GM12891 (cell line): Measurements from ENCODE around the gene MKX.

Experiments used
- DNase-seq: peaks from one replicate; pipeline ENCODE4 v3.0.0; 2011; ENCODE audit warnings: low spot score; ENCODE audit not compliant: insufficient read length
- FAIRE-seq: peaks from 2 replicates; lab custom pipeline; 2011; peaks lifted over from hg19 to GRCh38; lab: Jason Lieb, UNC
- PAX5 ChIP-seq: IDR thresholded peaks from 2 replicates; pipeline ENCODE4 v1.6.1; 2011; ENCODE audit warnings: low read length, moderate library complexity, mild to moderate bottlenecking; ENCODE audit not compliant: insufficient read depth, severe bottlenecking
- POLR2A ChIP-seq: IDR thresholded peaks from 2 replicates; pipeline ENCODE4 v1.6.1; 2011; ENCODE audit warnings: low read depth, low read length, control low read depth
- POLR2AphosphoS5 ChIP-seq: IDR thresholded peaks from 2 replicates; pipeline ENCODE4 v1.6.1; 2011; ENCODE audit warnings: low read depth, low read length, control low read depth
- POU2F2 ChIP-seq: IDR thresholded peaks from 2 replicates; pipeline ENCODE4 v1.6.1; 2011; ENCODE audit warnings: low read depth, mild to moderate bottlenecking, control low read depth, low read length, moderate library complexity
- SPI1 ChIP-seq: IDR thresholded peaks from 2 replicates; pipeline ENCODE4 v1.6.1; 2011; ENCODE audit warnings: low read depth, low read length, control low read depth
- TAF1 ChIP-seq: IDR thresholded peaks from 2 replicates; pipeline ENCODE4 v1.6.1; 2011; ENCODE audit warnings: low read depth, low read length, control low read depth

The MKX gene

GRCh38 chr10:27742195-27743011, 3.2 kb downstream of the MKX start:
- DNase-seq (peak; percentile 69), FAIRE-seq (peak; percentile 86)
- TF ChIP-seq SPI1, result no peak
- no peak for TF ChIP-seq PAX5
- TF ChIP-seq POLR2AphosphoS5, result no peak
- TF ChIP-seq TAF1, result no peak
- TF ChIP-seq POU2F2, result no peak
- TF ChIP-seq POLR2A, result no peak

GRCh38 chr10:27741173-27742091, 4.2 kb downstream of the MKX start:
- FAIRE-seq, result no peak
- DNase-seq, result peak; percentile 1

GRCh38 chr10:27736396-27736795, 9.2 kb downstream of the MKX start:
- TF ChIP-seq TAF1 (no peak), POU2F2 (no peak), PAX5 (no peak), POLR2A (no peak), SPI1 (no peak), POLR2AphosphoS5 (no peak)
- FAIRE-seq, result no peak
- no peak for DNase-seq

More at GRCh38 chr10:27741173-27742091, 4.2 kb downstream of the MKX start:
- TF ChIP-seq TAF1, result no peak
- no peak for TF ChIP-seq POU2F2
- no peak for TF ChIP-seq PAX5
- no peak for TF ChIP-seq POLR2A
- no peak for TF ChIP-seq POLR2AphosphoS5

- DNase-seq (no peak), FAIRE-seq (no peak)
- TF ChIP-seq POU2F2 (no peak), PAX5 (no peak), TAF1 (no peak), SPI1 (no peak), POLR2A (no peak), POLR2AphosphoS5 (no peak)
Measured at GRCh38 chr10:27730041-27730440, 15.6 kb downstream of the MKX start.

GRCh38 chr10:27728338-27728737, 17.3 kb downstream of the MKX start:
- FAIRE-seq (no peak), DNase-seq (no peak)
- TF ChIP-seq TAF1, result no peak
- no peak for TF ChIP-seq PAX5
- no peak for TF ChIP-seq POLR2AphosphoS5
- TF ChIP-seq POU2F2, result no peak
- no peak for TF ChIP-seq POLR2A
- no peak for TF ChIP-seq SPI1

- peak; percentile 45 for FAIRE-seq
- no peak for TF ChIP-seq POLR2A
- TF ChIP-seq TAF1, result no peak
- no peak for TF ChIP-seq PAX5
- TF ChIP-seq POU2F2, result no peak
- TF ChIP-seq SPI1, result no peak
- no peak for TF ChIP-seq POLR2AphosphoS5
- DNase-seq, result no peak
Measured at GRCh38 chr10:27724287-27724686, 21.3 kb downstream of the MKX start.

GRCh38 chr10:27723436-27723835, 22.2 kb downstream of the MKX start:
- DNase-seq (no peak), FAIRE-seq (no peak)
- TF ChIP-seq POLR2A (no peak), POU2F2 (no peak), PAX5 (no peak), SPI1 (no peak), TAF1 (no peak), POLR2AphosphoS5 (no peak)

GRCh38 chr10:27720529-27720928, 25.1 kb downstream of the MKX start:
- no peak for DNase-seq
- no peak for FAIRE-seq
- TF ChIP-seq POLR2AphosphoS5, result no peak
- TF ChIP-seq PAX5, result no peak
- no peak for TF ChIP-seq SPI1
- no peak for TF ChIP-seq TAF1
- TF ChIP-seq POLR2A, result no peak
- TF ChIP-seq POU2F2, result no peak
